NK-92 (cell line): ENCODE data around the gene MDC1.
"Not testable (repeated sequence)": the region's sequence is repeated elsewhere in the genome, so short reads cannot be mapped to it uniquely, and the experiment has no call there.

Source experiments
- DNase-seq: peaks from one replicate; lab custom pipeline; 2025; ENCODE audit not compliant: unreplicated experiment; lab: John Stamatoyannopoulos, UW

Gene MDC1, protein sequence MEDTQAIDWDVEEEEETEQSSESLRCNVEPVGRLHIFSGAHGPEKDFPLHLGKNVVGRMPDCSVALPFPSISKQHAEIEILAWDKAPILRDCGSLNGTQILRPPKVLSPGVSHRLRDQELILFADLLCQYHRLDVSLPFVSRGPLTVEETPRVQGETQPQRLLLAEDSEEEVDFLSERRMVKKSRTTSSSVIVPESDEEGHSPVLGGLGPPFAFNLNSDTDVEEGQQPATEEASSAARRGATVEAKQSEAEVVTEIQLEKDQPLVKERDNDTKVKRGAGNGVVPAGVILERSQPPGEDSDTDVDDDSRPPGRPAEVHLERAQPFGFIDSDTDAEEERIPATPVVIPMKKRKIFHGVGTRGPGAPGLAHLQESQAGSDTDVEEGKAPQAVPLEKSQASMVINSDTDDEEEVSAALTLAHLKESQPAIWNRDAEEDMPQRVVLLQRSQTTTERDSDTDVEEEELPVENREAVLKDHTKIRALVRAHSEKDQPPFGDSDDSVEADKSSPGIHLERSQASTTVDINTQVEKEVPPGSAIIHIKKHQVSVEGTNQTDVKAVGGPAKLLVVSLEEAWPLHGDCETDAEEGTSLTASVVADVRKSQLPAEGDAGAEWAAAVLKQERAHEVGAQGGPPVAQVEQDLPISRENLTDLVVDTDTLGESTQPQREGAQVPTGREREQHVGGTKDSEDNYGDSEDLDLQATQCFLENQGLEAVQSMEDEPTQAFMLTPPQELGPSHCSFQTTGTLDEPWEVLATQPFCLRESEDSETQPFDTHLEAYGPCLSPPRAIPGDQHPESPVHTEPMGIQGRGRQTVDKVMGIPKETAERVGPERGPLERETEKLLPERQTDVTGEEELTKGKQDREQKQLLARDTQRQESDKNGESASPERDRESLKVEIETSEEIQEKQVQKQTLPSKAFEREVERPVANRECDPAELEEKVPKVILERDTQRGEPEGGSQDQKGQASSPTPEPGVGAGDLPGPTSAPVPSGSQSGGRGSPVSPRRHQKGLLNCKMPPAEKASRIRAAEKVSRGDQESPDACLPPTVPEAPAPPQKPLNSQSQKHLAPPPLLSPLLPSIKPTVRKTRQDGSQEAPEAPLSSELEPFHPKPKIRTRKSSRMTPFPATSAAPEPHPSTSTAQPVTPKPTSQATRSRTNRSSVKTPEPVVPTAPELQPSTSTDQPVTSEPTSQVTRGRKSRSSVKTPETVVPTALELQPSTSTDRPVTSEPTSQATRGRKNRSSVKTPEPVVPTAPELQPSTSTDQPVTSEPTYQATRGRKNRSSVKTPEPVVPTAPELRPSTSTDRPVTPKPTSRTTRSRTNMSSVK (N-terminal part only)

DNA sequence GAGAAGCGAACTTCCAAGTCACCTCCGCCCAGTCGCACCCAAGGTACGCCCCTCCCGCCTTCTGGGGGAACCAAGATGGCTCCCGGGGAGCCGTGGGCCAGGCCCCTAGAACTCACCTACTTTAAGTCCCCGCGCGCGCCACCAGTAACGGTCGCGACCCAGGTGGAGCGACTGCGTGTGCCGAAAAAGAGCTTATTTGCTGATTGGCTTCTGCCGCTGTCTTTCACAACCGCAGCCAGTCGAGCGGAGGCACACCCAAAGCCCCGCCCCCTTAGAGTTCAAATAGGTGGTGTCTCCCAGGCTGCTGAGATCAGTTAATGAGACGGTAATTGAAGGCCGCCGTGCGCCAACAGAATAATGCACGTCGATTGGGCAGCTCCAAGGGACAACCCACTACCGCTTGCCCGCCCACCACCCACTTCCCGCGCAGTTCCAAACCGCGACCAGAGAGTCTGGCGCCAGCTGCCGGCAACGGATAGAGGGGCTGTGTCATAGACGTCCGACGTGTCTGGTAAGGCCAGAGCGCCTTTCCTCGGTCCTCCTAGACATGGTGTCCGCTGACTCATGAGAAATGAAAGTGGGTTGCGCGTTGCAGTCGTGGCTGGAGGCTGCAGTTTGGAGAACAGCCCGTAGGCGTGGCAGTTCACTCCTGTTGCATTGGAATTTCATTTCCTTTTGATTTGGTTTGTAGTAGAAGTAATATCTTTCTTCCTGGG lies at the start of gene MDC1:
Gene MDC1, minus strand, starts transcription at position 153 of the 716 bp plus-strand sequence. CDS start 2,106 bp downstream, outside the sequence.
- peak; percentile 95 for DNase-seq

DNA sequence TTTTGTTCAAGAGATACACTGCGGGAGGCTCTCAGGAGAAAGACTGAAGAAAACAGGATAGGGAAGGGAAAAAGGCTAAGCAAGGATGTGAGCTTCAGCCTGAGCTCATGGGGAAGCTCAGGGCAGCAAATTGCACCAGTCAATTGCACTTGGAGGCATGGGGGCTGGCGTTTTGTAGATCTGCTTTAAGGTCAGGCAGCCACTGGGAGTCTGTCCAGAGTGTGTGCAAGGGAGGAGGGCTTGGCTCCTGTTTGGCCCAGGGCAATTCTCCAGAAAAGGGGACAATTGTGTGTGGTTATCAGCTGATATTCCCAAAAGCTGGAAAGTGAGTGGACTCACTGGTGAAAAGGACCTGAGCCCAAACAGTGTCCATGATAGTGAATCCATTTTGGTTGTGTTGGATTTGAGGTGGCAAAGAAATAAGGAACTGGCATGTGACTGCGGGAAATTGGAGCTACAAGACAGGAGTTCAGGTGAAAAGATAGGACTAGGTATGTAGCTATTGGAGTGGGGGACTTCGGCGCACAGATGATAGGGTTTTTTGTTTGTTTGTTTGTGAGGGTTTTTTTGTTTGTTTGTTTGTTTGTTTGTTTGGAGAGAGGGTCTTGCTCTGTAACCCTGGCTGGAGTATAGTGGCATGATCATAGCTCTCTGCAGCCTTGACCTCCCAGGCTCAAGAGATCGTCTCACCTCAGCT lies 49.5 kb upstream of the MDC1 start:
- no peak for DNase-seq

DNA sequence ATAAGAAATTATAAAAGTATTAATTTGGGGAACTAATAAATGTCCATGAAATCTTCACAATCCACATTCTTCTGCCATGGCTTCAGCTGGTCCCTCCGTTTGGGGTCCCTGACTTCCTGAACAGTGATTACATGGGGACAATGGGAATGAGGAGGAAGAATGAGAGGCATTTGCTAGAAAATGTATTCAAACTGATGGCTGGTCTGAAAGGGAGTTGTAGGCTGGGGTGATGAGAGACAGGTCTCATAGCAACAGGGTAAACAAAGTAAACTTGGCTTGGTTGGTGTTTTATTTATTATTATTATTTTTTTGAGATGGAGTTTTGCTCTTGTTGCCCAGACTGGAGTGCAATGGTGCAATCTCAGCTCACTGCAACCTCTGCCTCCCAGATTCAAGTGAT lies 48.4 kb upstream of the MDC1 start:
- not testable (repeated sequence) for DNase-seq

DNA sequence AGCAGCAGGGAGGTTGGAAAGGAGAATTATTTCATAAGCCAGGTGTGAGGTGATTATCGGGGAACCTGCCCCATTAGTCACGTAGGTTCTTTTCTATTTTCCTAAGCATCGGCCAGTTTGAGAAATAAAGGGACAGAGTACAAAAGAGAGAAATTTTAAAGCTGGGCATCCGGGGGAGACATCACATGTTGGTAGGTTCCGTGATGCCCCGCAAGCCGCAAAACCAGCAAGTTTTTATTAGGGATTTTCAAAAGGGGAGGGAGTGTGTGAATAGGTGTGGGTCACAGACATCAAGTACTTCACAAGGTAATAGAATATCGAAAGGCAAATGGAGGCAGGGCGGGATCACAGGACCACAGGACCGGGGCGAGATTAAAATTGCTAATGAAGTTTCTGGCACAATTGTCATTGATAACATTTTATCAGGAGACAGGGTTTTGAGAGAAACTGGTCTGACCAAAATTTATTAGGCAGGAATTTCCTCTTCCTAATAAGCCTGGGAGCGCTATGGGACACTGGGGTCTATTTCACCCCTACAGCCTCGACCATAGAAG lies 47.5 kb upstream of the MDC1 start:
- DNase-seq = not testable (repeated sequence)

DNA sequence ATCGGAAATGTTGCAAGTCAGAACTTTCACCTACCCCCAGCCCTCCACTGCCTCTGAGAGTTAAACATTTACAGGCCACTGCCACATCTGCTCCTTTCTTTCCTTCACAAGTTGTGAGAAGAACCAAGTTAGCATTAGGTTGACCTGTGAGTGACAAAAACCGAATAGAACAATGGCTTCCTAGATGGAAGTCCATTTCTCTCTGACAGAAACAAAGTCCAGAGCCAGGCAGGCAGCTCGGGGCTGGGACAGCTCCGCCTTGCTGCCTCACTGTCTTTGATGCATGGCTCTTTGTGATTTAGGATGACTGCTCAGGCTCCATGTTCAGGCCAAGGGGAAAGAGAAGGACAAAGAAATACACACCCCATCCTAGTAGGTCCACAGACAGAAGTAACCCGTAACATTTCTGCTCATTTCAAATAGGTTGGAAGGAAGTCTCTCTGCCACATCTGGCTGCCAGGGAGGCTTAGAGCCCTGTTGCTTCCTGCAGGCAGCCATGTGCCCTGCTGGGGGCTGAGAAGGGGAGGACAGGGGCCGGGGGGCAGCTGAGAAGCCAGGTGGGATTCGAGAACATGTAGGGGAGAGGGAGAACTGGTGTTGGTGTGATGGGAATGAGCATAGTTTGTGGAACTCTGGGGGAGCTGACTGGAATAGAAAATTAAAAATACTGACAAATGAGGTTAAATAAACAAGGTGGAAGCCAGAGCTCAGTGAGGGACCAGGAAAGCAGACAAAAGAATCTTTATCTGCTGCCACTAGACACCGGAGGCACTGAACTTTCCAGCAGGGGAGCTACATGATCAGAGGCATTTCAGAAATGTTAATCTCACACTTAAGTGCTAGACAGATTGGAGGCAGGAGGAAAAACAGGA lies 46.8 kb upstream of the MDC1 start:
- no peak for DNase-seq

DNA sequence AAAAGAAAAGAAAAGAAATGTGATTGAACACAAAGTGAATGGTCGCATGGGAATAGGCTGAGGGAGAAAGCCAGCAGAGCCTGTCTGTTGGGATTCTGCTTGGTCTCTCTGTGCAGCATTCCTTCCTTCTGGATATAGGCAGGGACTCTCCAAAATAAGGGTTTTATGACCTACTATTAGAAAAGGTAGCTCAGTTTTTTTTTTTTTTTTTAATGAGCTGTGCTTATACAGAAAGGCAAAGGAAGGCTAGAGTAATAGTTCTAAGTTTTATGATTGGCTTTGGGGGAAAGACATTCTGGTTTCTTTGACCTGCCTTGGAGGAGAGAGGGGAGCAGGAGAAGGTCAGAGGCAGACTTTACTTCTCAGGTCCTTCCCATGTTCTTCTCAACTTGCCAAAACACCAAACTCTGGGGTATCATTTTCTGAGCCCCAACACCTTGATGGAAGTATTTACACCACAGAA lies 46.1 kb upstream of the MDC1 start:
- no peak for DNase-seq

DNA sequence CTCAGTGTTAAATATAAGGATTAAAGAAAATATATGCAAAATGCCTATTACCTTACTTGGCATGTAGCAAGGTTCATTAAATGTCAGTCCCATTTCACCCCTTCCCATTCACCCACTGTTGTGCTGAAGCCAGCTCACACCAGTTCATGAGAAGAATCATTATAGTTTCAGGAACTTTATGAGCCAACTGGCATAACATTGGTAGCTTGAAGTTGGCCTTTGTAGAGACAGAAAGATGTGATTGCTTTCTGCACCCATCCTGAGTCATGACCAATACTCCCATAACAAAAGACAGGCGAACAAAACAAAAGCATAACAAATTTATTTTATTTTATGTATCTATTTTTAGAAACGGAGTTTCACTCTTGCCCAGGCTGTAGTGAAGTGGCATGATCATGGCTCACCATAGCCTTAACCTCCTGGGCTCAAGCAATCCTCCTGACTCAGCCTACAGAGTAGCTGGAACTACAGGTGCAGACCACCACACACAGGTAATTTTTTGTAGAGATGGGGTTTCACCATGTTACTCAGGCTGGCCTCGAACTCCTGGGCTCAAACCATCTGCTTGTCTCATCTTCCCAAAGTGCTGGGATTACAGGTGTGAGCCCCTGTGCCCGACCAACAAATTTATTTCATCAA lies 44.8 kb upstream of the MDC1 start:
- DNase-seq = no peak

DNA sequence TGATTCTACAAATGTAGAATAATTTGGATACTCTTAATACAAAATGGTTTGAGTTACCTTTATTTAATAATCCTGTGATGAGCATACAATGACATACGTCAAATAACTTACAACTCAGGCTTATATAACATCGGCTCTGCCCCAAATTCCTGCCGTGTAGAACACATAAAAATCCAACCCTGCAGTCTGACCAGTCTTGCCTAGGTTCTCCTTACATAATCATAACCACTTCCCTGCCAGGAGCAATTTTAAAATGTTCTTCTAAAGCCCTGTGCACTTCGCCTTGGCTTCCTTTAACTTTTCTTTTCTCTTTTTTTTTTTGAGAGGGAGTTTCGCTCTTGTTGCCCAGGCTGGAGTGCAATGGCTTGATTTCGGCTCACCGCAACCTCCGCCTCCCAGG lies 43.5 kb upstream of the MDC1 start:
- DNase-seq = no peak

DNA sequence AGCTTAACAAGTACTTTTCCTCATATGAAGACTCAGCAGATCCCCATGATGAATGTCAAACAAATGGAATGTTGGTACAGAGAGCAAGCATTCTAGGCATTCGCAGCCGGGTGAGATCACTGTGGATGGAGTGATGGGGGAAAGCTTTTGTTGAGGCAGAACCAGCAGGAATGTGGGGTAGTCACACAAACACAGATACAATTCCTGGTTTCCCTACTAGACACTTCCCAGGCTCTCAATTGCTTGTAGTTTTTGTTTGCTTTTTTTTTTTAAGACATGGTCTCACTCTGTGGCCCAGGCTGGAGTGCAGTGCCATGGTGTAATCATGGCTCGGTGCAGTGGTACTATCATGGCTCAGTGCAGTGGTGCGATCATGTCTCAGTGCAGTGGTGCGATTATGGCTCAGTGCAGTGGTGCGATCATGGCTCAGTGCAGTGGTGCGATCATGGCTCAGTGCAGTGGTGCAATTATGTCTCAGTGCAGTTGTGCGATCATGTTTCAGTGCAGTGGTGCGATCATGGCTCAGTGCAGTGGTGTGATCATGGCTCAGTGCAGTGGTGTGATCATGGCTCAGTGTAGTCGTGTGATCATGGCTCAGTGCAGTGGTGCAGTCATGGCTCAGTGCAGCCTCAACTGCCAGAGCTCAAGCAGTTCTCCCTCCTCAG lies 42.6 kb upstream of the MDC1 start:
- no peak for DNase-seq

DNA sequence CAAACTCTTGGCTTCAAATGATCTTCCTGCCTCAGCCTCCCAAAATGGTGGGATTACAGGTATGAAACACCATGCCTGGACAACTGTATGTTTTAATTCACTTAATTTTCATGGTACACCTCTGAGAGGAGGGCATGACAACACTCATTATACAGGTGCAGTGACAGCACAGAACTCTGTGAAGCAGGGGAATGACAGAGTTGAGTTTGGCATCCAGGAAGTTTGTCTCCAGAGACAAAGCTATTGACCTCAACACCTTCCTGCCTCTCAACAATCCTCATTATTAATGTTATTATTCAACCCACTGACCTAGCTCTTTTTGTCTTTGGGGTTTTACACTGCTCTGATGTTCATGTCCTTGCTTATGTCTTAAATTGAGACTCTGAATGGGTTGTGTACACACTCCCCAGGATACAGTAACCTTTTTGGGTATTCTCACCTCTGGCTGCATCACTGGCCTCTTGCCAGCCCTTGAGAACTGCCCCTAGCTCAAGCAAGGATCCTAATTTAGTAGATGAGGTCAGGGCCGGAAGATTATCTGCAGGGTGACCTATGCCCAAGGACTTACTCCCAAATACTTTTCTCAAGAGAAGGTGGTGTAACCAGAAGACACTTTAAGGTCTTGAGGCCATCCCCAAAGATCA lies 40.3 kb upstream of the MDC1 start:
- no peak for DNase-seq

DNA sequence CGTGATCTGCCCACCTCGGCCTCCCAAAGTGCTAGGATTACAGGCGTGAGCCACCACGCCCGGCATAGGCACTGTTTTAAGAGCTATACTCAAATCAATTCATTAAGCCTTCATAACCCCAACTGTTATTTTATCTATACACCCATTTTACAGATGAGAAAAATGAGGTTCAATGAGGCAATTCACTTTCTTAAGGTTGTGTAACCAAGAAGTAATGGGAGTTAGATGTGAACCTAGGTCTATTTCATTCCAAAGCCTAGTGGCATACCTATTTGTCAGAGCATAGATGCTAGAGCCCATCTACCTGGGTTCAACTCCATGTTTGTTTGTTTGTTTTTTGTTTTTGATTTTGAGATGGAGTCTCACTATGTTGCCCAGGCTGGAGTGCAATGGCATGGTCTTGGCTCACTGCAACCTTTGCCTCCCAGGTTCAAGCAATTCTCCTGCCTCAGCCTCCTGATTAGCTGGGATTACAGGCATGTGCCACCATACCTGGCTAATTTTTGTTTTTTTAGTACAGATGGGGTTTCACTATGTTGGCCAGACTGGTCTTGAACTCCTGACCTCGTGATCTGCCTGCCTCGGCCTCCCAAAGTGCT lies 39.4 kb upstream of the MDC1 start:
- not testable (repeated sequence) for DNase-seq

DNA sequence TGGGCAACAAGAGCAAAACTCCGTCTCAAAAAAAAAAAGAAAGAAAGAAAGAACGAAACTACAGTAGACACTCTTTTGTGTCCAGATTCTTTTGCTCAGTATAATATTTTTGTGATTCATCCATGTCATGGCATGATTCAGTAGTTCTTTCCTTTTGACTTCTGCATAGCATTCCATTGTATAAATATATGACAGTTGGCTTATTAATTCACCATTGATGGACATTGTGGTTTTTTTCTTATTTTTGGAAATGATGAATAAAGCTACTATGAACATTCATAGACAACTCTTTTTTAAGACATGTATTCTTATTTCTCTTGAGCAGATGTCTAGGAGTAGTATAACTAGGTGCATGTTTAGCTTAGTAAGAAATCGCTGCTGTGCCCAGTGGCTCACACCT lies 37.5 kb upstream of the MDC1 start:
- no peak for DNase-seq

DNA sequence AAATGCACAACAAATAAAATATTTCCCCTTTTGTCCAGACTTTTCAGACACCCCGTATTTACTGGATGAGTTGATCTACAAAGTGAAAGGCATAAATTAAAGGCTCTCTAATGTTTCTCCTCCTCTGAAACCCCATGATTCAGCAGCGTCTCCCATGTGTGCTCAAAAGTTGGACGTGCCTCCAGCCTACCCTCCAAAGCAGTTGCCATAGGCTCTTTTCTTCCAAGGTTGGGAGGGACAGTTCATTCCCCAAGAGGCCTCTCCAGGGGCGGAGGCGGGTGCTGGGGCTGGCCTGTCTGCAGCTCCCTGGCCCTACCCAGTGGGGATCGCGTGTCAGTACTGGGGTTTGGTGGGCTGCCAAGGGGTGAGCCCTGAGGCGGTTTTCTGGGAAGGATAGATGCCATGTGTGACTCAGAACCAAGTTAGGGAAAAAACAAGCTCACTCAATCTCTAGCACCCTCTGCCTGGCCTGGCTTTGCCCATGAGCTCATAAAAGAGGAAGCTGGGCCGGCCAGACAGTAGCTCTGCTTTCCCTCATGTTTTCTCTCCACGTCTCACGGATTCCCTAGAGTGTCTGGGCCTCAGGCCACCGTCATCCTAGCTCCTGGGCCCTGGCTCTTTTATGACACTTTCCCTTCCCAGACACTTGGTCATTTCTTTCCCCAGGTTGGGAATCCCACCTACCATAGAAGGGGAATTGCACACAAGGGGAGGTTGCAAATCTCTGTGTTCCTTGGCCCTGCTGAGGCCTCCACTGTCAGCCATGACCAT lies 35.3 kb upstream of the MDC1 start:
- DNase-seq = no peak

DNA sequence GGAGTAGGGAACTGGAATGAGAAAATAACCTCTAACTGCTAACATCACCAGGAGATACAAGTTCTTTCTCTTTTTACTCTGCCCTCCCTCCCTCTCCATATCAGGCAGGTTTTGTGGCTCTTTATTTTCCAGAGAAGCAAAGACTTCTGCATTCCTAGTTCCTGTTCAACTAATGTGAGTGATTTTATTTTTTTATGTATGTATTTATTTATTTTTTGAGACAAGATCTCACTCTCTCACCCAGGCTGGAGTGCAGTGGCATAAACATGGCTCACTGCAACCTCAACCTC lies 33.2 kb upstream of the MDC1 start:
- no peak for DNase-seq

DNA sequence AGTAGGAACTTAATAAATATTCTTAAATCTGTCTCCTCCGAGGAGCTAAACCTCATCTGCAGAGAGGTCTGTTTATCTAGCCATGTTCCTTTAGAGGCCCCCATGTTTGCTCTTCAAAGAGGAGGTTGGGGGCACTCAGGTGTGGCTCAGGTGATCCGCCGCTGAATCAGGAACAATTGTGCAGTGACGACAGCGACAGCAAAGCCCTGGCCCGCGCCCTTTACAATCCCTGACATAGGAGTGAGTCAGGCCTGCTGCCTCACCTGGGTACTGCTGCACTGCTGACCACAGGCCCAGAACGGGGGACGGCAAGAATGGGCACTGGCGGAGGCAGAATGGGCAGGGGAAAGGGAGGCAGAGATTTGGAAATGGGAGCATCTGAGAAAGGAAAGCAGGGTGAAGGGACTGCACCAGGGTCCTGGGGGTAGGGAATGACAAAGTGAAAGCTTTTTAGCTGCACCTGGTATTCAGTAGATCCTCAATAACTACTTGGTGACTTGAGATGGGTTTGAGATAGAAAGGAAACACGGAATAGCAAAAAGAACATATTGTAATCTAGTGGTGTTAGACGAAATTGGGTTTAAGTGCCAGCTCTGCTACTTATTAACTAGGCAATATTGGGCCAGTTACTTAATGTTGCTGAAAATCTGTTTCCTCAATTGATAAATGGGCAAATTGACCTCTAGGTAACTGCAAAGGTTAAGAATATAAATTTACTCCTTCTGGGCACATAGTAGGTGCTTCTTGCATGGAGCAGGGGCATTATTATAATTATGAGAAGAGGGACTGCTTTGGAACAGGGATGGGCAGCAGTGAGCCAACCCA lies 32.7 kb upstream of the MDC1 start:
- no peak for DNase-seq
